Esophagus muscularis mucosa (tissue), 4 donors: ENCODE measurements around the gene CCDC74B.

Source experiments
- CTCF ChIP-seq, 3 experiments: fragments of 200-600 bp in 2 of 3; fragments of 450-650 bp in 1 of 3; sonication (generic) in 2 of 3; IDR thresholded peaks; one replicate each; pipeline ENCODE4 v1.5.1; 2017 to 2019; ENCODE audit warnings: antibody characterized with exemption in 3 of 3, mild to moderate bottlenecking in 2 of 3, moderate library complexity in 1 of 3
- EP300 ChIP-seq: sonication (generic); formaldehyde crosslinking; IDR thresholded peaks from one replicate; pipeline ENCODE4 v1.6.1; 2017; ENCODE audit warnings: antibody characterized with exemption
- POLR2A ChIP-seq: fragments of 450-650 bp; IDR thresholded peaks from one replicate; pipeline ENCODE4 v1.6.1; 2017; ENCODE audit warnings: antibody characterized with exemption, moderate library complexity, mild to moderate bottlenecking, low read depth
- POLR2AphosphoS5 ChIP-seq, 2 donors: sonication (generic); formaldehyde crosslinking; IDR thresholded peaks; one replicate each; pipeline ENCODE4 v1.6.1; 2017; ENCODE audit warnings: antibody characterized with exemption in 2 of 2

GRCh38 chr2:130158631-130159030 is 13.7 kb upstream of the CCDC74B start:
- TF ChIP-seq CTCF (IDR thresholded peaks at IDR 0.05) (no peak), POLR2AphosphoS5 (IDR thresholded peaks at IDR 0.05) (no peak), POLR2A (no peak), EP300 (no peak)
